Large intestine (tissue), 3 donors: Measurements from ENCODE around the gene HRH3. TPM values are rescaled to one million over a fixed set of nuclear protein-coding genes. Genes with fewer than 3 reads are reported as not detected.
A peak's percentile ranks its signal among the peaks of the same experiment; 100 is the strongest.

ENCODE experiments used
- DNase-seq, 2 donors: peaks; one replicate each; pipeline versions ENCODE4 v3.0.0 to v3.0.0-alpha.2; 2013
- H3K27ac ChIP-seq: one replicate; pipeline ENCODE4 v1.5.1; 2013; ENCODE audit warnings: low read length
- H3K27me3 ChIP-seq: 2 replicates; pipeline ENCODE4 v1.6.1; 2013; ENCODE audit warnings: low read length; ENCODE audit not compliant: control insufficient read depth, insufficient read depth
- H3K36me3 ChIP-seq: 2 replicates; pipeline ENCODE4 v1.6.1; 2013; ENCODE audit warnings: low read length; ENCODE audit not compliant: control insufficient read depth, insufficient read depth
- H3K4me1 ChIP-seq: one replicate; pipeline ENCODE4 v1.6.1; 2013; ENCODE audit warnings: low read length; ENCODE audit not compliant: control insufficient read depth, insufficient read depth
- H3K4me3 ChIP-seq: one replicate; pipeline ENCODE4 v1.5.1; 2013; ENCODE audit warnings: low read length
- H3K9me3 ChIP-seq: one replicate; pipeline ENCODE4 v1.6.1; 2013; ENCODE audit warnings: mild to moderate bottlenecking, low read depth, low read length, moderate library complexity; ENCODE audit not compliant: control insufficient read depth
- WGBS: methylation state at CpG from one replicate; pipeline ENCODE4 v1.1.5; 2013; ENCODE audit warnings: low lambda C conversion rate; ENCODE audit not compliant: insufficient coverage; 5-methylcytosine and 5-hydroxymethylcytosine counted together
- polyA plus RNA-seq: library from polyadenylated mRNA; unstranded; fragments of 120-200 nt; gene quantifications from one replicate; pipeline ENCODE4 v1.2.1, GENCODE V29; 2013

The HRH3 gene
- polyA plus RNA-seq, 1 donor: 0.33 TPM

DNA sequence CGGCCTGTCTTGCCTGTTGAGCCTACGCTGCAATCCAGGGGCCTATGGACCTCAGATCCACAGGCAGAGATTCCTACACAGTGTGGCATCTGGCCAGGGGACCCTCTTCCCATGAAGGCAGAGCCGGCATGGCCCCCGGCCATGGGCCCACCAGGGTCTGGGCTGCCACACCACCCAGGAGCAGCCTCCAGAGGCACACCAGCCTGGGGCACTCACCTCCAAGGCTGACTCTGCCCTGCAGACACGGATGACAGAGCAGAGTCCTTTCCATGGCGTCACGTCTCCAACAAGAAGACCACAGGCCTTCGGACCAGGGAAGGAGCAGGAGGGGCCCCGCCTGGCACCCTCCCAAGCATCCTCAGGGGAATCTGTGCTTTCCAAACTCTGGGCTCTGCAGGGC is 3.5 kb upstream of the HRH3 start:
- peaks cover 9% of the 10 kb centered on the region for H3K4me1 ChIP-seq
- peaks cover 80% of the 10 kb centered on the region for H3K27me3 ChIP-seq
- no CpG with 5 or more reads among the region's 9 CpGs for WGBS
- peaks cover 4% of the 10 kb centered on the region for H3K9me3 ChIP-seq
- no peak overlapping the region for H3K4me3 ChIP-seq
- H3K27ac ChIP-seq: no peak overlapping the region
- no peaks in the 10 kb centered on the region for H3K36me3 ChIP-seq
- no peak for DNase-seq

GRCh38 chr20:62222972-62223371 is 2.9 kb upstream of the HRH3 start:
- WGBS: no CpG with 5 or more reads among the region's 13 CpGs
- H3K4me1 ChIP-seq: peaks cover 9% of the 10 kb centered on the region
- no peak overlapping the region for H3K27ac ChIP-seq
- H3K36me3 ChIP-seq: no peaks in the 10 kb centered on the region
- no peak for DNase-seq
- peaks cover 81% of the 10 kb centered on the region for H3K27me3 ChIP-seq
- no peak overlapping the region for H3K4me3 ChIP-seq
- peaks cover 8% of the 10 kb centered on the region for H3K9me3 ChIP-seq

DNA sequence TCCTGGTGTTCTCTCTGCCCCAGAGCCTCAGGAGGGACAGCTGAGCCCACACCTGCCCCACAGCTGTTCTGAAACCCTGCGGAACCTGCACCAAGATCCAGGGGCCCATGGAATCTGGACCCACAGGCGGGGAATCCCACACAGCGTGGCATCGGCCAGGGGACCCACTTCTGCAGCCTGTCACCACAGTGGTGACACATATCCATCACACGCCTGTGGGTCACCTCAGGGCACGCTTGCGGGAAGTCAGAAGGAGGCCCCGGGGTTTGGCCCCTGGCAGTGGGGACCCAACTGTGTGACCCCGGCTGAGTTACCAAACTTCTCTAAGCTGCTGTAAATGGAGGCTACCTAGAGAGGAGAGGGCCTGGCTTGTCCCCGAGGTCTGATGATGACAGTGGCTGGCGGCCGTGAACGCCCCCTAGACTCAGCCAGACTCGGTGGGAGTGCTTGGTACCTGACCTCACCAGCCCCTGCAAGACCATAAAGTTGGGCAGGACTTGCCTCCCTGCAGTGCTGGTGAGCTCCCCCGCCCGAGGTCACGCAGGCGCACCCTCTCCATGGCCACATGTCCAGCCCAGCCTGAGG is 2.3 kb upstream of the HRH3 start:
- Histone ChIP-seq H3K4me3 (no peak overlapping the region), H3K27ac (no peak overlapping the region), H3K9me3 (peaks cover 9% of the 10 kb centered on the region), H3K27me3 (peaks cover 84% of the 10 kb centered on the region), H3K36me3 (no peaks in the 10 kb centered on the region), H3K4me1 (peaks cover 9% of the 10 kb centered on the region)
- no CpG with 5 or more reads among the region's 18 CpGs for WGBS
- no peak for DNase-seq

DNA sequence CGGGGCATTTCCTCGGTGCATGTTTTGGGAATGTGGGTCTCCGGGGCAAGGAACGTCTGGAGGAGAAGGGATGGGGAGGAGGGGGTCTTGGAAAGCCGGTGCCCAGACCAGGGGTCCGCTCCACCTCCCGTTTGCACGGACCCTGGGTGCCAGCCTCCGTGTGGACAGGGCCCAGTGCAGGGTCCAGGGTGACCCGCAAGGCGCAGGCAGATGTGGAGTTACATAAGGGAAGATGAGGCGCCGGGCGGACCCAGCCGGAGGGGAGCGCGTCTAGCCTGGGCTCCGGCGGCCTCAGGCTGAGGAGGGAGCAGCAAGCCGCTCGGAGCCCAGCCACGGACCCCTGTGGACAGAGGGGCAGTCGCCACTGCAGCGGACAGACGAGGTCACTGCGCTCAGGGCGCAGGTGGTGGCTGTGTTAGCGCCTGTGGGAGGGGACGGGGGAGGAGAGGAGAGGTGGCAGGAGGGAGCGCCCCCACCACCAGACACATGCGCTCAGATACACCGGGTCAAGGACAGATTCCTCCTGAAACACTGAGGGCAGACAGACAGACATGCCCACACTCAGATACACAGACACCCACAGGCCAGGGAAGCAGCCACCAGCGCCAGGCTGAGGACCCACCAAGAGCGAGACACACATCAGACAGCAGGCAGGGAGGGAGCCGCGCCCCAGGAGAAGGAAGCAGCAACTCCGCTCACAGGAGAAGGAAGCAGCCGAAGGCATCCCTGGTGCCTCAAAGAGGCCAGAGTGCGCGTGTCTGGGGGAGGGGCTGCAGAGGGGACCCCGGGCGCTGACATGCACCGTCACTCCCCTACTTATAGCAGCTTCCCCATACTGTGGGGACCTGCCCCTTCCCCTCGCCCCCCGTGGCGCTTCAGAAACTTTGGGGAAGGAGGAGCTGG is 839 bp upstream of the HRH3 start:
- no peak for DNase-seq
- Histone ChIP-seq H3K9me3 (peaks cover 9% of the 10 kb centered on the region), H3K27me3 (peaks cover 87% of the 10 kb centered on the region), H3K4me3 (no peak overlapping the region), H3K4me1 (peaks cover 9% of the 10 kb centered on the region), H3K27ac (no peak overlapping the region), H3K36me3 (no peaks in the 10 kb centered on the region)
- WGBS: no CpG with 5 or more reads among the region's 46 CpGs

GRCh38 chr20:62219101-62219991 is 732 bp downstream of the HRH3 start:
- peaks cover 9% of the 10 kb centered on the region for H3K4me1 ChIP-seq
- no peak overlapping the region for H3K4me3 ChIP-seq
- peaks cover 9% of the 10 kb centered on the region for H3K9me3 ChIP-seq
- peaks cover 89% of the 10 kb centered on the region for H3K27me3 ChIP-seq
- WGBS: no CpG with 5 or more reads among the region's 84 CpGs
- no peak overlapping the region for H3K27ac ChIP-seq
- H3K36me3 ChIP-seq: no peaks in the 10 kb centered on the region
- peak in 1 of 2 donors; percentile 26 for DNase-seq

DNA sequence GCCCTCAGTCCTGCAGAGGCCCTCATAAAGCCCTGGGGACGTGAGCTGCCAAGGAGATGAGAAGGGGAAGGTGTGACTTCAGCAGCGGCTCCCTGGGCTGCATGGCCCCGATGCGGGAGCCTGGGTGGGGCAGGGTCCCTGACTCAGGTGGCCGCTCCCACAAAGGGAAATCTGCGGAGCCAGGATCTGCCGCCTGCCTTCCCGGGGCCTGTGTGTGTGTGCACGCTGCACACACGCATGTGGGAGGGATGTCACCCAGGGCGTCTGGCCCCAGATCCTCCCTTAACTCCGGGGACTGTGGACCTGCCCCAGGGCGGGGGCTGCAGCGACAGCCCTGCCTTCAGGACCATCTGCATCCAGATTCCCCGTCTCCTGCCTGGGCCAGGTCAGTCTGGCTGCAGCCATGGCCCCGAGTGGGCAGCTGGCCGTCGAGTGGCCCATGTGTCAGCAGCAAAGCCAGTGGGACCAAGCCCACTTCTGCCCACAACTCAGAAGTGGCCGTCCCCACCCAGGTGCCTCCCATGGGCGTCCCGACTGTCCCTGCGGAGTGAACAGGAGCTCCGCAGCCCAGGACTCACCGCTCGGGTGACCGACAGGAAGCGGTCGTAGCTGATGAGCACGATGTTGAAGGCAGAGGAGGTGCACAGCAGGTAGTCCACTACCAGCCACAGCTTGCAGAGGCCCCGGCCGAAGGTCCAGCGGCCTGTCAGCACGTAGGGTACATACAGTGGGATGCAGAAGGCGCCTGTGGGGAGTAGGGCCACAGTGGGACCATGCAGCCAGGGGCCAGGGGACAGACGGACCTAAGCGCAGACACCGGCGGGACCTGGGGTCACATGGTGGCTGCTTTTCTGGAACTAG is 1.9 kb downstream of the HRH3 start:
- peaks cover 85% of the 10 kb centered on the region for H3K27me3 ChIP-seq
- H3K9me3 ChIP-seq: peaks cover 9% of the 10 kb centered on the region
- no peak overlapping the region for H3K27ac ChIP-seq
- WGBS: no CpG with 5 or more reads among the region's 38 CpGs
- no peak overlapping the region for H3K4me3 ChIP-seq
- H3K4me1 ChIP-seq: peaks cover 9% of the 10 kb centered on the region
- no peaks in the 10 kb centered on the region for H3K36me3 ChIP-seq
- DNase-seq: no peak

DNA sequence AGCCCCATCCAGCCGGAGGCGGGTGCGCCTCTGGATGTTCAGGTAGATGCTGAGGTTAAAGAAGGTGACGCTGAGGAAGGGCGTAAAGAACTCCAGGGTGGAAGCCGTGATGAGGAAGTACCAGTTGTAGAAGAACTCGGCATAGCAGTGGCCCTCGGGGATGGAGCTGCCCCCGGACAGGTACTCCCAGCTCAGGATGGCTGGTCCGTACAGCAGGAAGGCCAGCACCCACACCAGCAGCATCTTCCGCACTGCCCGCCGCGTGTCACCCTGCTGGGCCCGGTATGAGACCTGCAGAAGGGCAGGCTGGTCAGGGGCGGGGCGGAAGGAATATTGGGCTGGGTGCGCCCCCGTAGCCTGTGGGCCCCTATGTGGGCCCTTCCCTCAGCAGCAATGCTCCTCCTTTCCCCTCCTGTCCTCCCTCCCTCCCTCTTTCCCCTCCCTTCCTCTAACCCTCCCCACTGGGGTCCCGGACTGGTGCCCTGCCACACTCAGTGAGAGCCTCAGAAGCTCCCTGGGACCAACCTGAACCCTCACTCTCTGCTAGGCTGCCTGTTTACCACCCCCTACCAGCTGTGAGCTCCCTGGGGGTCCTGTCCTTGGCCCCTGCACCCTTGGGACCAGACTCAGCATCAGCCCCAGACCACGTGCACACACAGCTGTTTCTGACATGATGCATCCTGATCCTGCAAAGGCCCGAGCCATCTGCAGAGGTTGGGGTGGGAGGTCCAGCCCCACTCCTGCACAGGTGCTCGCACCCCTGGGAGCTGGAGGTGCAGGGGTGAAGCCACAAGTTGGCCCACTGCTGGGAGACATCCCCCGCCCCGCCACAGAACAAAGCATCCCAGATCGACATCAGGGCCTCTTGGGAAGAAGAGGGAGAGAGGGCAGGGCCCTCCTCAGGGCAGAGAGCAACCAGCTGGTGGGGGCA is 3.2 kb downstream of the HRH3 start:
- H3K27me3 ChIP-seq: peaks cover 80% of the 10 kb centered on the region
- H3K4me3 ChIP-seq: no peak overlapping the region
- no peak overlapping the region for H3K27ac ChIP-seq
- no peak for DNase-seq
- WGBS: 93% methylated on average over 3 of the region's 26 CpGs
- H3K4me1 ChIP-seq: peaks cover 9% of the 10 kb centered on the region
- H3K9me3 ChIP-seq: peaks cover 9% of the 10 kb centered on the region
- H3K36me3 ChIP-seq: no peaks in the 10 kb centered on the region

- H3K27me3 ChIP-seq: peaks cover 80% of the 10 kb centered on the region
- peaks cover 9% of the 10 kb centered on the region for H3K4me1 ChIP-seq
Measured at GRCh38 chr20:62215991-62216635, 4.0 kb downstream of the HRH3 start.

More at GRCh38 chr20:62215991-62216635, 4.0 kb downstream of the HRH3 start:
- Histone ChIP-seq H3K4me3 (no peak overlapping the region), H3K36me3 (no peaks in the 10 kb centered on the region), H3K27ac (no peak overlapping the region), H3K9me3 (peaks cover 9% of the 10 kb centered on the region)
- no peak for DNase-seq
- no CpG with 5 or more reads among the region's 40 CpGs for WGBS
